Measurements from ENCODE around the gene SLC22A15. TPM values are rescaled to one million over a fixed set of nuclear protein-coding genes. Genes with fewer than 3 reads are reported as not detected.
"Not testable (repeated sequence)": the region's sequence is repeated elsewhere in the genome, so short reads cannot be mapped to it uniquely, and the experiment has no call there.

SLC22A15 gene
- total RNA-seq, 2 donors from 2014 or later = 2.0 to 6.7 TPM

DNA sequence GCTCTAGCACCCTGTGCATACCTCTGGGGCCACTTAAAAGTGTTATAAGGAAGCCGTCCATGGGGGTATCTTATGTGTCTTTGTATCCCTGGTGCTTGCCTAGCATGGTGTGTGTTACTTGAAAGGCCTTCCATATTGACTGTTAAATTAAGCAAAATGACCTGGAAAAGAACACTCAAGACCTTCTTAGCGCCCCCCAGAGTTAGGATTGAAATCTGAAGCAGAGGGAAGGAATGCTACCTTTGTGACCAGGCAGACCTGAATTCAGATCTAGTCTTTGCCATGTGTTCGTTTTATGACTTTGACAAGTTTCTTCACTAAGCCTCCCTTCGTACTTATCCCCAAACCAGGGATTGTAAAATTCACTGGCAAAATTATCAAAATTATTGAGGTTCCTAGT is 59.9 kb downstream of the SLC22A15 start:
- Histone ChIP-seq H3K9me3 (no peaks in the 10 kb centered on the region), H3K36me3 (no peaks in the 10 kb centered on the region), H3K27me3 (replicated peaks; ENCODE audit: insufficient read depth) (no peaks in the 10 kb centered on the region), H3K4me1 (replicated peaks) (no peaks in the 10 kb centered on the region), H3K4me3 (no peak overlapping the region), H3K27ac (no peak overlapping the region)
- intact Hi-C loops (cut with DNase I) = no loop called here
- 84% methylated on average over 4 of the region's 4 CpGs for WGBS
- DNase-seq (ENCODE audit: low spot score) = no peak
- no peak for TF ChIP-seq POLR2A (IDR thresholded peaks at IDR 0.05)

DNA sequence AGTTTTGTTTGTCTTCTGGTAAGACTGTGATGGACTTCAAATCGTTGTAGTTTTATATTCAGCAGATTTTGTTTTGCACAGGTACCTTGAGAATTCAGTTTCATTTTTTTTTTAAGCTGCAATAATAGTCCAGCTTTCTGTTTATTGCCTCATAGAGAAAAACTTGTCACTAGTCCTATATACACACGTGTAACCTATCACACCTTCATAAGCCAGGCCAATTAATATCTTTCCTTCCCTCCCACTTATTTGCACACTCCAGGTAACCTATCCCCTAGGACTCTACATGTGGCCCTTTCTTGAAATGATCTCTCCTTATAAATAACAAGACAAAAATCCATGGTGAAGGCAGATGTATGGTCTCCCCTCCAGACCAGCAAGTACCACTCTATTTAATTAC is 62.4 kb downstream of the SLC22A15 start:
- TF ChIP-seq POLR2A (IDR thresholded peaks at IDR 0.05) (no peak), POLR2AphosphoS5 (IDR thresholded peaks at IDR 0.05) (no peak)
- TF ChIP-seq, protein P1, sequence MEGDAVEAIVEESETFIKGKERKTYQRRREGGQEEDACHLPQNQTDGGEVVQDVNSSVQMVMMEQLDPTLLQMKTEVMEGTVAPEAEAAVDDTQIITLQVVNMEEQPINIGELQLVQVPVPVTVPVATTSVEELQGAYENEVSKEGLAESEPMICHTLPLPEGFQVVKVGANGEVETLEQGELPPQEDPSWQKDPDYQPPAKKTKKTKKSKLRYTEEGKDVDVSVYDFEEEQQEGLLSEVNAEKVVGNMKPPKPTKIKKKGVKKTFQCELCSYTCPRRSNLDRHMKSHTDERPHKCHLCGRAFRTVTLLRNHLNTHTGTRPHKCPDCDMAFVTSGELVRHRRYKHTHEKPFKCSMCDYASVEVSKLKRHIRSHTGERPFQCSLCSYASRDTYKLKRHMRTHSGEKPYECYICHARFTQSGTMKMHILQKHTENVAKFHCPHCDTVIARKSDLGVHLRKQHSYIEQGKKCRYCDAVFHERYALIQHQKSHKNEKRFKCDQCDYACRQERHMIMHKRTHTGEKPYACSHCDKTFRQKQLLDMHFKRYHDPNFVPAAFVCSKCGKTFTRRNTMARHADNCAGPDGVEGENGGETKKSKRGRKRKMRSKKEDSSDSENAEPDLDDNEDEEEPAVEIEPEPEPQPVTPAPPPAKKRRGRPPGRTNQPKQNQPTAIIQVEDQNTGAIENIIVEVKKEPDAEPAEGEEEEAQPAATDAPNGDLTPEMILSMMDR (IDR thresholded peaks at IDR 0.05) = no peak
- Histone ChIP-seq H3K27me3 (replicated peaks; ENCODE audit: insufficient read depth) (no peaks in the 10 kb centered on the region), H3K27ac (no peak overlapping the region), H3K36me3 (no peaks in the 10 kb centered on the region), H3K4me1 (replicated peaks) (no peaks in the 10 kb centered on the region), H3K9me3 (no peaks in the 10 kb centered on the region), H3K4me3 (no peak overlapping the region)
- intact Hi-C loops (cut with DNase I) = no loop called here
- 17% methylated on average over 2 of the region's 2 CpGs for WGBS
- DNase-seq (ENCODE audit: low spot score) = no peak

DNA sequence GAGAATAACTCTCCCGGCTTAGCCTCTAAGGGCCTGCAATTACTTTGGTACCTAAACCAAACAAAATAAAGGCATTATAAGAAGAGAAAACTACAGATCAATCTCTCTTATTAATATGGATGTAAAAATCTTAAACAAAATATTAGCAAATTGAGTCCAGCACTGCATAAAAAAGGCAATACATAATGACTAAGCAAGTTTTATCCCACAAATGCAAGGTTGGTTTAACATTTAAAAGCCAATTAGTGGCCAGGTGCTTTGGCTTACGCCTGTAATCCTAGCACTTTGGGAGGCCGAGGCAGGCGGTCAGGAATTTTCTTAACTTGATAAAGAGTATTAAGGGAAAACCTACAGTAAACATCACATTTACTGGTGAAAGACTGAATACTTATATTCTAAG is 67.8 kb downstream of the SLC22A15 start:
- Histone ChIP-seq H3K4me1 (replicated peaks) (no peaks in the 10 kb centered on the region), H3K36me3 (no peaks in the 10 kb centered on the region), H3K27ac (no peak overlapping the region), H3K4me3 (no peak overlapping the region), H3K9me3 (no peaks in the 10 kb centered on the region), H3K27me3 (replicated peaks; ENCODE audit: insufficient read depth) (no peaks in the 10 kb centered on the region)
- DNase-seq (ENCODE audit: low spot score) = no peak
- TF ChIP-seq, protein P1 (IDR thresholded peaks at IDR 0.05) = no peak
- no peak for TF ChIP-seq POLR2A (IDR thresholded peaks at IDR 0.05)
- no peak for TF ChIP-seq POLR2AphosphoS5 (IDR thresholded peaks at IDR 0.05)
- WGBS = 97% methylated on average over 4 of the region's 4 CpGs
- intact Hi-C loops (cut with DNase I) = no loop called here

DNA sequence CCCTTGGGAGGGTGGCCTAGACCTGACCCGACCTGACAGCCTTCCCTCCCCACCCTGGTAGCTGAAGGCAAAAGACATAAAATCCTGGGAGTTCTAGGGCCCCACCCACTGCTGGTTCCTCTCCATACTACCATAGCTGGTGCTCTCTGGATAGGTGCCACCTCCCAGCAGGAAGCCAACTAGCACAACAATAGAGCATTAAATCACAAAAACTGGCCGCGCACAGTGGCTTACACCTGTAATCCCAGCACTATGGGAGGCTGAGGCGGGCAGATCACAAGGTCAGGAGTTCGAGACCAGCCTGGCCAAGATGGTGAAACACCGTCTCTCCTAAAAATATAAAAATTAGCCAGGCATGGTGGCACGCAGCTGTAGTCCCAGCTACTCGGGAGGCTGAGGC is 70.6 kb downstream of the SLC22A15 start:
- H3K9me3 ChIP-seq; H3K27me3 ChIP-seq (replicated peaks; ENCODE audit: insufficient read depth); H3K36me3 ChIP-seq; H3K4me1 ChIP-seq (replicated peaks); H3K4me3 ChIP-seq; DNase-seq (ENCODE audit: low spot score); intact Hi-C loops (cut with DNase I); H3K27ac ChIP-seq: not testable (repeated sequence)
- WGBS = 94% methylated on average over 8 of the region's 8 CpGs

- H3K9me3 ChIP-seq; H3K27ac ChIP-seq; intact Hi-C loops (cut with DNase I); H3K36me3 ChIP-seq; H3K27me3 ChIP-seq (replicated peaks; ENCODE audit: insufficient read depth); DNase-seq (ENCODE audit: low spot score); H3K4me1 ChIP-seq (replicated peaks); H3K4me3 ChIP-seq: not testable (repeated sequence)
- WGBS = 96% methylated on average over 16 of the region's 16 CpGs
Observed at GRCh38 chr1:116051896-116052295, 75.6 kb downstream of the SLC22A15 start.

DNA sequence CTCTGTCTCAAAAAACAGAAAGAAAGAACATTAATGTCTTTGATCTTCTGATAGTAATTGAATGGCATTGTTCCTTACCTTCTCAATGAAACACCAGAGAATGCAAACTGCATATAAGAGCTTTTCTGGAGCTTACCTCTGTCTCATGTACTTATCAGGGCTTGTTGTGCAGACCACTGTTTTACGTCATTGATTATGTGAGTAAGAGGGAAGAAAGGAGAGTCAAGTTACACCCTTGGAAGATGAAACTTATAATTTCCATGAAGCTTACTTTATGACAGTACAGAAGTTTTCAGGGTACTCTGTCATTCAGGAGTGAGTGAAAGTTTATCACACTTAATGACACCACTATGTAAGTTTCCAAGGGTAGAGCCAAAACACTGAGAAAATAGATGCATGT is 85.9 kb downstream of the SLC22A15 start:
- TF ChIP-seq POLR2AphosphoS5 (IDR thresholded peaks at IDR 0.05) = no peak
- TF ChIP-seq, protein P1 (IDR thresholded peaks at IDR 0.05) = no peak
- no peak for TF ChIP-seq POLR2A (IDR thresholded peaks at IDR 0.05)
- Histone ChIP-seq H3K4me3 (no peak overlapping the region), H3K4me1 (replicated peaks) (no peaks in the 10 kb centered on the region), H3K9me3 (no peaks in the 10 kb centered on the region), H3K27me3 (replicated peaks; ENCODE audit: insufficient read depth) (no peaks in the 10 kb centered on the region), H3K36me3 (no peaks in the 10 kb centered on the region), H3K27ac (no peak overlapping the region)
- WGBS = 85% methylated on average over 1 of the region's 1 CpG
- intact Hi-C loops (cut with DNase I) = no loop called here
- DNase-seq (ENCODE audit: low spot score) = no peak
